GM12878 (cell line): ENCODE data around the gene ANKRD42. TPM values are rescaled to one million over a fixed set of nuclear protein-coding genes. Genes with fewer than 3 reads are reported as not detected.

Experiments
- ATAC-seq: fragments of 200-7000 bp; cut with Tn5 transposase; 3 replicates; pipeline ENCODE4 v1.9.1; 2020; ENCODE audit warnings: mild to moderate bottlenecking, moderate library complexity
- BruUV-seq: library from RNA; stranded (reverse); fragments of 400-500 nt; replicated peaks from 2 replicates; lab custom pipeline; 2021; lab: Mats Ljungman, UMichigan
- CTCF ChIA-PET: fragments of 300-600 bp; sonication (Branson Sonifier 250); formaldehyde crosslinking; extraction: SDS; loops from one replicate; lab custom pipeline; 2021; ENCODE audit warnings: inconsistent platforms; lab: Yijun Ruan, JAX
- POLR2A ChIA-PET: fragments of 350-600 bp; formaldehyde crosslinking; extraction: SDS; loops from one replicate; lab custom pipeline; 2021; ENCODE audit warnings: inconsistent platforms; lab: Charles Lee
- RAD21 ChIA-PET: fragments of 300-600 bp; sonication (Branson Sonifier 250); formaldehyde crosslinking; loops from one replicate; lab custom pipeline; 2023; ENCODE audit warnings: antibody characterized with exemption; ENCODE audit not compliant: unreplicated experiment; lab: Charles Lee
- SMC1A ChIA-PET: fragments of 300-600 bp; sonication (Branson Sonifier 250); formaldehyde crosslinking; loops from one replicate; lab custom pipeline; 2023; ENCODE audit not compliant: unreplicated experiment, uncharacterized antibody; lab: Charles Lee
- DNase-seq: peaks from one replicate; pipeline ENCODE4 v3.0.0-alpha.2; 2011; ENCODE audit warnings: low read depth, low spot score
- FAIRE-seq: peaks from 3 replicates; lab custom pipeline; 2011; peaks lifted over from hg19 to GRCh38; lab: Jason Lieb, UNC
- H2AFZ ChIP-seq: 2 replicates; pipeline ENCODE4 v1.6.0; 2011; ENCODE audit warnings: low read depth, low read length, control low read depth; ENCODE audit not compliant: control insufficient read depth
- H3K27ac ChIP-seq: 2 replicates; pipeline ENCODE4 v1.5.1; 2011; ENCODE audit warnings: control low read depth; ENCODE audit not compliant: control insufficient read depth, insufficient read depth
- H3K27me3 ChIP-seq, 2 experiments: replicated peaks in 1 of 2; 2 replicates each; pipeline versions ENCODE4 v1.6.0 to v1.6.1; 2011; ENCODE audit warnings: low read length in 1 of 2; ENCODE audit not compliant: control insufficient read depth in 2 of 2, insufficient read depth in 2 of 2
- H3K36me3 ChIP-seq, 2 experiments: 2 replicates each; pipeline ENCODE4 v1.5.1; 2011; ENCODE audit warnings: low read length in 1 of 2; ENCODE audit not compliant: control insufficient read depth in 2 of 2, insufficient read depth in 2 of 2
- H3K4me1 ChIP-seq: 2 replicates; pipeline ENCODE4 v1.6.1; 2011; ENCODE audit warnings: mild to moderate bottlenecking, low read length, moderate library complexity, mixed read lengths; ENCODE audit not compliant: control insufficient read depth, insufficient read depth
- H3K4me2 ChIP-seq: 2 replicates; pipeline ENCODE4 v1.6.0; 2011; ENCODE audit warnings: control low read depth; ENCODE audit not compliant: control insufficient read depth, insufficient read depth
- H3K4me3 ChIP-seq: fragments of 200-600 bp; sonication (generic); 2 replicates; pipeline ENCODE4 v1.5.1; 2016
- H3K79me2 ChIP-seq: 2 replicates; pipeline ENCODE4 v1.6.0; 2011; ENCODE audit warnings: low read length; ENCODE audit not compliant: control insufficient read depth, insufficient read depth
- H3K9ac ChIP-seq: 2 replicates; pipeline ENCODE4 v1.8.0; 2011; ENCODE audit warnings: low read length, control low read depth, mixed read lengths; ENCODE audit not compliant: control insufficient read depth, insufficient read depth
- H3K9me3 ChIP-seq: replicated peaks from 3 replicates; pipeline ENCODE4 v1.5.1; 2011; ENCODE audit warnings: mild to moderate bottlenecking, low read length; ENCODE audit not compliant: control insufficient read depth, insufficient read depth
- H4K20me1 ChIP-seq: 2 replicates; pipeline ENCODE4 v1.6.0; 2011; ENCODE audit not compliant: control insufficient read depth, insufficient read depth
- CEBPB ChIP-seq, 2 experiments: fragments of 150-350 bp in 1 of 2; IDR thresholded peaks; 2 replicates each; pipeline ENCODE4 v1.6.1; 2012 to 2014; ENCODE audit warnings: low read depth in 2 of 2, low read length in 2 of 2, borderline replicate concordance in 1 of 2, inconsistent platforms in 1 of 2
- HDGF ChIP-seq: fragments of 450-650 bp; IDR thresholded peaks from 2 replicates; pipeline ENCODE4 v1.6.1; 2016; ENCODE audit warnings: antibody characterized with exemption
- MYC ChIP-seq: IDR thresholded peaks from 2 replicates; pipeline ENCODE4 v1.6.1; 2011; ENCODE audit warnings: mild to moderate bottlenecking, low read length, moderate library complexity, inconsistent platforms; ENCODE audit not compliant: insufficient read depth, insufficient replicate concordance, insufficient read length, severe bottlenecking
- NFXL1 ChIP-seq: fragments of 450-650 bp; IDR thresholded peaks from 2 replicates; pipeline ENCODE4 v1.6.1; 2017; ENCODE audit warnings: antibody characterized with exemption, mild to moderate bottlenecking, borderline replicate concordance
- NR2C1 ChIP-seq: fragments of 450-650 bp; IDR thresholded peaks from 2 replicates; pipeline ENCODE4 v1.6.1; 2017; ENCODE audit warnings: antibody characterized with exemption, mild to moderate bottlenecking, moderate library complexity
- PAX8 ChIP-seq: fragments of 450-650 bp; IDR thresholded peaks from 2 replicates; pipeline ENCODE4 v1.6.1; 2017; ENCODE audit warnings: mild to moderate bottlenecking, moderate library complexity
- YBX1 ChIP-seq: fragments of 450-650 bp; IDR thresholded peaks from 2 replicates; pipeline ENCODE4 v1.6.1; 2016; ENCODE audit warnings: antibody characterized with exemption
- WGBS: methylation state at CpG from one replicate; pipeline ENCODE4 v1.1.6; 2016; ENCODE audit warnings: low lambda C conversion rate; ENCODE audit not compliant: insufficient replicate concordance, insufficient coverage; ENCODE audit errors: missing lambda C conversion rate; 5-methylcytosine and 5-hydroxymethylcytosine counted together
- in situ Hi-C: fragments of 300-500 bp; cut with MboI; formaldehyde crosslinking; loops from 9 replicates; pipeline ENCODE4 v1.14.3; 2018; ENCODE audit warnings: mixed read lengths
- intact Hi-C: fragments of 100-400 bp; cut with micrococcal nuclease; formaldehyde crosslinking; loops from one replicate; pipeline ENCODE4 v1.14.2; 2022; ENCODE audit not compliant: unreplicated experiment
- polyA plus RNA-seq, 11 experiments: library from polyadenylated mRNA; depleted of rRNA in 4 of 11; unstranded in 6 of 11; stranded (reverse) in 5 of 11; fragments of >200 nt; fragmentation: Nextera tagmentation in 4 of 11; fragmentation: Illumina TruSeq in 1 of 11; extraction: Ambion mirVana in 4 of 11; extraction: Trizol in 1 of 11; gene quantifications; 1 replicate in 1 of 11; 2 replicates in 10 of 11; pipeline versions ENCODE4 v1.2.1 to v1.2.3, GENCODE V29; 2011 to 2016; ENCODE audit warnings: inconsistent platforms in 2 of 11, missing spikeins in 2 of 11, low read depth in 1 of 11
- total RNA-seq, 4 experiments: library from RNA; depleted of rRNA in 3 of 4; stranded (reverse); fragments of >200 nt in 3 of 4; fragmentation: Illumina TruSeq in 1 of 4; extraction: Trizol in 1 of 4; gene quantifications; 2 replicates each; pipeline versions ENCODE4 v1.2.1 to v1.2.3, GENCODE V29; 2013 to 2021
- TF ChIP-seq, protein P1 (sequence below): fragments of 450-650 bp; IDR thresholded peaks from 2 replicates; pipeline ENCODE4 v1.6.1; 2018; ENCODE audit warnings: borderline replicate concordance, mild to moderate bottlenecking; ENCODE audit not compliant: partially characterized antibody
- TF ChIP-seq, protein P2 (sequence below): fragments of 450-650 bp; IDR thresholded peaks from 2 replicates; pipeline ENCODE4 v1.6.1; 2017; ENCODE audit warnings: mild to moderate bottlenecking, moderate library complexity
- TF ChIP-seq, protein P3 (sequence below): fragments of 450-650 bp; IDR thresholded peaks from 2 replicates; pipeline ENCODE4 v1.6.1; 2014; ENCODE audit warnings: mild to moderate bottlenecking

The ANKRD42 gene
- total and polyA plus RNA-seq, 10 of the 15 experiments (the other 5 are each of a cell fraction or from before 2014, with no cell fraction given): 0.68 to 3.2 (median 2.0) TPM

DNA sequence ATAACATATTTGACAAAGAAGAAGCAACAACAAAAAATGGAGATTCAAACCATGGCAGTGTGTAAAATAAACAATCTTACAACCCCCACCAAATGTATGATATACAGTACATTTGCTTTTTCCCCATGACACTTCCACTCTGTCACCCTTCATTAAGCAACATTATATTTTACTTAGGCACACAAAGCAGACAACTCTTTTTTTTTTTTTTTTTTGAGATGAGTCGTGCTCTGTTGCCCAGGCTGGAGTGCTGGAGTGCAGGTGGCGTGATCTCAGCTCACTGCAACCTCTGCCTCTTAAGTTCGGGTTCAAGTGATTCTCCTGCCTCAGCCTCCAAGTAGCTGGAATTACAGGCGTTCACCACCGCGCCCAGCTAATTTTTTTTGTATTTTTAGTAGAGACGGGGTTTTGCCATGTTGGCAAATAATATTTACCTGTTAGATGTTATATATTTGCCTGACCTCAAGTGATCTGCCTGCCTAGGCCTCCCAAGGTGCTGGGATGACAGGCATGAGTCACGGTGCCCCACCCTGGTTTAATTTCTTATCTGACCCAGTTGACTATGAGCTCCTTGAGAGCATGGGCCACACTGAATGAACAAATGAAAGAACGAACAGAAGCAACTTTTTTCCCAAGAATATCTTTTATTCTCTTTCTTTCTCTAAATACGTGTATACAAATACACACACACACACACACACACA lies 42.1 kb upstream of the ANKRD42 start:
- H3K27ac ChIP-seq: no peak overlapping the region
- no peak for FAIRE-seq
- ChIA-PET RAD21 (no interaction called here), POLR2A (interaction anchor here (0.6 to 1.3 kb wide), 2 partner anchors 8 to 38 kb away, joined by 3 to 7 read pairs; no protein-coding TSS in a partner anchor), CTCF (interaction anchor here (0.9 to 1.4 kb wide), 2 partner anchors 10 to 33 kb away, joined by 3 to 4 read pairs; no protein-coding TSS in a partner anchor), SMC1A (interaction anchor here (1.0 to 2.0 kb wide), 8 partner anchors 10 to 128 kb away, joined by 3 to 7 read pairs (median 4); no protein-coding TSS in a partner anchor)
- TF ChIP-seq YBX1 (no peak), PAX8 (no peak), NR2C1 (no peak), MYC (no peak), NFXL1 (no peak), HDGF (no peak), CEBPB (IDR thresholded peaks at IDR 0.05; ENCODE audit: borderline replicate concordance in 1 of 2, low read depth in 2 of 2, low read length in 2 of 2) (no peak)
- TF ChIP-seq, protein P1, sequence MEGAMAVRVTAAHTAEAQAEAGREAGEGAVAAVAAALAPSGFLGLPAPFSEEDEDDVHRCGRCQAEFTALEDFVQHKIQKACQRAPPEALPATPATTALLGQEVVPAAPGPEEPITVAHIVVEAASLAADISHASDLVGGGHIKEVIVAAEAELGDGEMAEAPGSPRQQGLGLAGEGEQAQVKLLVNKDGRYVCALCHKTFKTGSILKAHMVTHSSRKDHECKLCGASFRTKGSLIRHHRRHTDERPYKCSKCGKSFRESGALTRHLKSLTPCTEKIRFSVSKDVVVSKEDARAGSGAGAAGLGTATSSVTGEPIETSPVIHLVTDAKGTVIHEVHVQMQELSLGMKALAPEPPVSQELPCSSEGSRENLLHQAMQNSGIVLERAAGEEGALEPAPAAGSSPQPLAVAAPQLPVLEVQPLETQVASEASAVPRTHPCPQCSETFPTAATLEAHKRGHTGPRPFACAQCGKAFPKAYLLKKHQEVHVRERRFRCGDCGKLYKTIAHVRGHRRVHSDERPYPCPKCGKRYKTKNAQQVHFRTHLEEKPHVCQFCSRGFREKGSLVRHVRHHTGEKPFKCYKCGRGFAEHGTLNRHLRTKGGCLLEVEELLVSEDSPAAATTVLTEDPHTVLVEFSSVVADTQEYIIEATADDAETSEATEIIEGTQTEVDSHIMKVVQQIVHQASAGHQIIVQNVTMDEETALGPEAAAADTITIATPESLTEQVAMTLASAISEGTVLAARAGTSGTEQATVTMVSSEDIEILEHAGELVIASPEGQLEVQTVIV: no peak
- TF ChIP-seq, protein P2, sequence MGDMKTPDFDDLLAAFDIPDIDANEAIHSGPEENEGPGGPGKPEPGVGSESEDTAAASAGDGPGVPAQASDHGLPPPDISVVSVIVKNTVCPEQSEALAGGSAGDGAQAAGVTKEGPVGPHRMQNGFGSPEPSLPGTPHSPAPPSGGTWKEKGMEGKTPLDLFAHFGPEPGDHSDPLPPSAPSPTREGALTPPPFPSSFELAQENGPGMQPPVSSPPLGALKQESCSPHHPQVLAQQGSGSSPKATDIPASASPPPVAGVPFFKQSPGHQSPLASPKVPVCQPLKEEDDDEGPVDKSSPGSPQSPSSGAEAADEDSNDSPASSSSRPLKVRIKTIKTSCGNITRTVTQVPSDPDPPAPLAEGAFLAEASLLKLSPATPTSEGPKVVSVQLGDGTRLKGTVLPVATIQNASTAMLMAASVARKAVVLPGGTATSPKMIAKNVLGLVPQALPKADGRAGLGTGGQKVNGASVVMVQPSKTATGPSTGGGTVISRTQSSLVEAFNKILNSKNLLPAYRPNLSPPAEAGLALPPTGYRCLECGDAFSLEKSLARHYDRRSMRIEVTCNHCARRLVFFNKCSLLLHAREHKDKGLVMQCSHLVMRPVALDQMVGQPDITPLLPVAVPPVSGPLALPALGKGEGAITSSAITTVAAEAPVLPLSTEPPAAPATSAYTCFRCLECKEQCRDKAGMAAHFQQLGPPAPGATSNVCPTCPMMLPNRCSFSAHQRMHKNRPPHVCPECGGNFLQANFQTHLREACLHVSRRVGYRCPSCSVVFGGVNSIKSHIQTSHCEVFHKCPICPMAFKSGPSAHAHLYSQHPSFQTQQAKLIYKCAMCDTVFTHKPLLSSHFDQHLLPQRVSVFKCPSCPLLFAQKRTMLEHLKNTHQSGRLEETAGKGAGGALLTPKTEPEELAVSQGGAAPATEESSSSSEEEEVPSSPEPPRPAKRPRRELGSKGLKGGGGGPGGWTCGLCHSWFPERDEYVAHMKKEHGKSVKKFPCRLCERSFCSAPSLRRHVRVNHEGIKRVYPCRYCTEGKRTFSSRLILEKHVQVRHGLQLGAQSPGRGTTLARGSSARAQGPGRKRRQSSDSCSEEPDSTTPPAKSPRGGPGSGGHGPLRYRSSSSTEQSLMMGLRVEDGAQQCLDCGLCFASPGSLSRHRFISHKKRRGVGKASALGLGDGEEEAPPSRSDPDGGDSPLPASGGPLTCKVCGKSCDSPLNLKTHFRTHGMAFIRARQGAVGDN: no peak
- TF ChIP-seq, protein P3, sequence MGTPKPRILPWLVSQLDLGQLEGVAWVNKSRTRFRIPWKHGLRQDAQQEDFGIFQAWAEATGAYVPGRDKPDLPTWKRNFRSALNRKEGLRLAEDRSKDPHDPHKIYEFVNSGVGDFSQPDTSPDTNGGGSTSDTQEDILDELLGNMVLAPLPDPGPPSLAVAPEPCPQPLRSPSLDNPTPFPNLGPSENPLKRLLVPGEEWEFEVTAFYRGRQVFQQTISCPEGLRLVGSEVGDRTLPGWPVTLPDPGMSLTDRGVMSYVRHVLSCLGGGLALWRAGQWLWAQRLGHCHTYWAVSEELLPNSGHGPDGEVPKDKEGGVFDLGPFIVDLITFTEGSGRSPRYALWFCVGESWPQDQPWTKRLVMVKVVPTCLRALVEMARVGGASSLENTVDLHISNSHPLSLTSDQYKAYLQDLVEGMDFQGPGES: no peak
- no peak overlapping the region for H2AFZ ChIP-seq
- no peak for DNase-seq
- H3K27me3 ChIP-seq: no peaks in the 10 kb centered on the region
- WGBS: 76% methylated on average over 10 of the region's 10 CpGs
- H3K79me2 ChIP-seq: peaks cover 4% of the 10 kb centered on the region
- no peak for ATAC-seq
- H3K4me2 ChIP-seq: no peak overlapping the region
- H3K4me1 ChIP-seq: peaks cover 3% of the 10 kb centered on the region; the same call in 1 of the 2 replicates
- no peaks in the 10 kb centered on the region for H3K9me3 ChIP-seq
- intact Hi-C loops (no loop called here), in situ Hi-C loops (no loop called here)
- no peaks in the 10 kb centered on the region for H3K36me3 ChIP-seq
- no peak overlapping the region for H3K4me3 ChIP-seq
- BruUV-seq: no TSS peak
- no peak overlapping the region for H3K9ac ChIP-seq
- no peaks in the 10 kb centered on the region for H4K20me1 ChIP-seq
